Spinal cord (tissue), 4 donors: Measurements from ENCODE around the gene FMO4. TPM values are rescaled to one million over a fixed set of nuclear protein-coding genes. Genes with fewer than 3 reads are reported as not detected.

Experiments used
- polyA plus RNA-seq, 2 donors: library from polyadenylated mRNA; unstranded; fragments of 120-200 nt; gene quantifications; one replicate each; pipeline ENCODE4 v1.2.1, GENCODE V29; 2013; ENCODE audit not compliant: insufficient read length in 2 of 2
- small RNA-seq: library from RNA; depleted of rRNA; stranded (forward); fragments of <200 nt; gene quantifications from one replicate; pipeline ENCODE3, GENCODE V24; 2014; ENCODE audit warnings: low replicate concordance
- total RNA-seq, 2 donors: library from RNA; depleted of rRNA in 1 of 2; stranded (reverse); fragments of 120-200 nt in 1 of 2; fragments of >200 nt in 1 of 2; gene quantifications; one replicate each; pipeline versions ENCODE4 v1.2.3 to v1.2.4, GENCODE V29; 2013 to 2014

FMO4 gene
- total and polyA plus RNA-seq, 4 donors, result 1.4 to 5.8 (median 4.7) TPM

Small RNA genes lying within 50 kb of the gene (small RNA-seq; reads per million reads assigned to genes)
- not detected for gene SRP14P4

Other genes with a start within 250 kb of the FMO4 start
- 1 to 10 TPM; 1.8 to 3.5 TPM for gene FMO3, start 223.3 kb upstream of the FMO4 start, total RNA-seq
- gene FMO3, start 223.3 kb upstream of the FMO4 start, polyA plus RNA-seq, result 1 to 10 TPM; 2.1 to 2.3 TPM
- gene FMO2, start 128.9 kb upstream of the FMO4 start, total RNA-seq, result 1 to 10 TPM; 4.7 to 8.7 TPM
- gene FMO2, start 128.9 kb upstream of the FMO4 start, polyA plus RNA-seq, result 1 to 10 TPM; 2.5 to 5.1 TPM
- gene FMO1, start 65.7 kb upstream of the FMO4 start, total RNA-seq, result 10 to 100 TPM; 47.1 to 75.7 TPM
- 10 to 100 TPM in 1 of 2 donors, 1 to 10 TPM in 1; 3.0 to 13.2 TPM for gene FMO1, start 65.7 kb upstream of the FMO4 start, polyA plus RNA-seq
- 10 to 100 TPM; 64.5 to 70.5 TPM for gene PRRC2C, start 171.3 kb downstream of the FMO4 start, total RNA-seq
- 10 to 100 TPM; 84.6 to 91.4 TPM for gene PRRC2C, start 171.3 kb downstream of the FMO4 start, polyA plus RNA-seq